T-helper 22 cell (primary cell): Measurements from ENCODE around the gene CKM.
"Not testable (repeated sequence)": the region's sequence is repeated elsewhere in the genome, so short reads cannot be mapped to it uniquely, and the experiment has no call there.

Source experiments
- DNase-seq: peaks from one replicate; pipeline ENCODE4 v3.0.0-alpha.2; 2020; ENCODE audit warnings: low read depth

Gene CKM

DNA sequence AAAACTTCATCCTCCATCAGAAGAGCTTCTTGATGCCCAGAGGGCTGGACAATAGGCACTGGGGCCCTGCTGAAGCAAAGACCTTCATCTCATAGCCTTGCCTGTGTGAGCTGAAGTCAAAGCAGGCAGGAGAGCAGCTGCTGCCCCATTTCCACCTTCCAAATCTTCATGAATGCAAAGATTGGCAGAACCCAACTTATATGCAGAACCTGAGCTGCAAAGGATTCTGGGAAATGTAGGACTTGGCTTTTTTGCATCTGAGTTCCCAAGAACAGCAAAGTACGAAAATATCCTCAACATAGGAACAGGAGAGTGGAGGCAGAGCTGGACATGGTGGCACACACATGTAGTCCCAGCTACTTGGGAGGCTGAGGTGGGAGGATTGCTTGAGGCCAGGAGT is 30.8 kb downstream of the CKM start:
- no peak for DNase-seq

DNA sequence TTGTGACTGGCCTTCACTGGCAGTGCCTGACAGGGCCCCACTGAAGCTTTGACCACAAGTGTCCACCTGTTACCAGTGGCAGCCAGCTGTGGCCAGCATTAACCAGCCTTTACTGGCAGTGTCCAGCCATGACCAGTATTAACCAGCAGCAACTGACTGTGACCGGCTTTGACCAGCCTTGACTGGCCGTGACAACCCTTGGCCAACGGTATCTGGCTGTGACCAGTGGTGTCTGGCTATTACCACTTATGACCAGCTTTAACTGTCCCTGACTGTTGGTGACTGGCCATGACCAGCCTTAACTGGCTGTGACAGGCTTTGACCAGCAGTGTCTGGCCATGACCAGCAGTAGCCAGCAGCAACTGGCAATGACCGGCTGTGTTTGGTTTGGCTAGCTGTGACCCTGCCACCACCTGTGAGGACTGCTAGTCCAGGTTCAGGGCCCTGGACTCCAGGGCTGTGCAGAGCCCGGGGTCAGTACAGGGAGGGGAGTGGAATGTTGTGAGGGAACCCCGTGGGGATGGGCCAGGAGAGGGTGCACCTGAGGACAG is 32.2 kb downstream of the CKM start:
- DNase-seq, result no peak

DNA sequence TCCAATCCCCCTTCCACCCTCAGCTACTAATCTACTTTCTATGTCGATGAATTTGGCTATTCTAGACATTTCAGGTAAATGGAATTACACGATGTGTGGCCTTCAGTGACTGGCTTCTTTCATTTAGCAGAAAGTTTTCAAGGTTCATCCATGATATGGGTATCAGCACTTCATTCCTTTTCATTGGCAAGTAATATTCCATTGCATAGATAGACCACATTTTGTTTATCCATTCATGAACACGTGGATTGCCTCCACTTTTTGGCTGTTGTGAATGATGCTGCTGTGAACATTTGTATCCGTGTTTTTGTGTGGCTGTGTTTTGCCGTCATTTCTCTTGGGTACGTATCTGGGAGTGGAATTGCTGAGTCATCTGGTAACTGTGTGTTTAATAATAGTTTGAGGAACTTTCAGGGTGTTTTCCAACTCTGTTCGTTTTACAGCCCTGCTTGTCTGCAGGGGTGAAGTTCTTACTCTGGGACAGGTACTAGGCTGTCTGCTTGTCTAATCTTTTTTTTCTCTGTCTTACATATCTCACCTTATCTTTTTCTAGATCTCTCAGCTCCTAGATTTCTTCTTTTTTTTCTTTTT is 39.1 kb downstream of the CKM start:
- DNase-seq, result no peak

DNA sequence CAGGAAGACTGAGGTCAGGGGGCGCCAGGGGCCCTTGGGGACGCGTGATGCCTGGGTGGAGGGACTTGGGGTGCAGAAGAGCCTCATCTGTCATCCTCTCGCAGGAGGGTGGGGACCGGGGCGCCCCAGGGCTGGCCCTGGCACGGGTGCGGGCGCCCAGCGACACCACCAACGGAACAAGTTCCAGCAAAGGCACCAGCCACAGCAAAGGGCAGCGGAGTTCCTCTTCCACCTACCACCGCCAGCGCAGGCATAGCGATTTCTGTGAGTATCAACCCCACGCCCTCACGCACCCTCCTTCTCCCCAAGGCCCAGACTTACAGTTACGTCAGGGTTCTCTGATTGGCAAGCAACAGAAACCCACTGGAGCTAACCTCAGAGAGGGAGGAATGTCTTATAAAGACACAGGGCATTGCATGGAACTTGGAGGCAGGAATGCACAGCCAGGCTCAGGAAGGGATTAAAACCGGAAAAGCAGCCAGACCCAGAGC is 42.2 kb downstream of the CKM start:
- DNase-seq, result no peak

DNA sequence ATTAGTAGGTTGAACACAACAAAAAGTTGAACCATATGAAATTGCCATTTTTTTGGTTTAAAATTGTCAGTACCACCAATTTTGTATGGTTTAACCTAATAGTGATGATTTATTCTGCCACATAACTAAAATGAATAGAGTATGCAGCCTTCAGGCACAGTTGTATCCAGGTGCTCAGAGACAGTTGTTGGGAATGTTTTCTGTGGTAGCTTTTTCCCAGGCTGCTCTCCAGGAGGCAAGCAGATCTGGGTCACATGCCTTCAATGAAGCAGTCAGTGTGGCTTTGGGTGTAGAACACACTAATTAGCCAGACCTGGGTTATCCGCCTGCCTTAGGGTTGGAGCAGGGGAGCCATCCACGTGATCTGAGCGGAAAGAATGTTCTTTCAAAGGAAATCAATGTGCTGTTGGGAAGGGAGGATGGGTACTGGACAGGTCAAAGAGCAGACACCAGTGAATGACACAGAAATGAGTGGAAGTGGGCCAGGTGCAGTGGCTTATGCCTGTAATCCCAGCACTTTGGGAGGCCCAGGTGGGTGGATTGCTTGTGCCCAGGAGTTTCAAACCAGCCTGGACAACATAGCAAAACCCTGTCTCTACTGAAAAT is 43.0 kb downstream of the CKM start:
- no peak for DNase-seq

DNA sequence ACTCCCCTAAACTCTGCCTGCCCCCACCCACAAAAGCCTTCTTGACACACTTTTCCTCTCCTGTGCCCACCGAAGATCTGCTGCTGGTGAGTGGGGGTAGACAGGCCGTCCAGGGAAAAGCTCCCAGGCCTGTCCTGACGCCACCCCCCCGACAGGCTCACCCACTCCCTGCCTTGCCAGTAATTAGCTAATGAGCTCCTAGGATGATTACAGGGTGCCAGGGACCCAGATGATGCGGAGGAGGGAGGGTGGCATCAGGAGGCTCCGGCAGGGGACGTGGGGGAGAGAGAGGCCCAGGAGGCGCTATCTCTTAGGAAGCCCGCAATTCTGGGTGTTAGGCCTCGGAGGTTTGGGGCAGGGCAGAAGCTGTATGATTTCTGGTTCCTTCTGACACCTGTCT is 44.6 kb downstream of the CKM start:
- no peak for DNase-seq

DNA sequence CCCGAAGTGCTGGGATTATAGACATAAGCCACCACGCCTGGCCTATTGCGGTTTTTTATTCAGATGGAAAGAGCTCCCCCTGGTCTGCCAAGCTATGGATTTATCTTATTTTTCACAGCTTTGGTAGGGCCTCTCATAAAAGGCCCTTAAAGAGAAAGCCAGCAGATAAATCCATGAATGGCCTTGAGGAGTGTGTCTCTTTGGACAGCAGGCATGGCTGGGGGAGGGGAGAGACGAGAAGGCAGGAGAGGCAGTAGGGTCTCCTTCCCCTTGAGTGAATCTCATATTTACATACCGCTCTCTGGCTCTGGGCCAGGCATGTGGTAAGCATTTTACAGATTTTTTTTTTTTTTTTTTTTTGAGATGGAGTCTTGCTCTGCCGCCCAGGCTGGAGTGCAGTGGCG is 46.4 kb downstream of the CKM start:
- DNase-seq, result no peak

DNA sequence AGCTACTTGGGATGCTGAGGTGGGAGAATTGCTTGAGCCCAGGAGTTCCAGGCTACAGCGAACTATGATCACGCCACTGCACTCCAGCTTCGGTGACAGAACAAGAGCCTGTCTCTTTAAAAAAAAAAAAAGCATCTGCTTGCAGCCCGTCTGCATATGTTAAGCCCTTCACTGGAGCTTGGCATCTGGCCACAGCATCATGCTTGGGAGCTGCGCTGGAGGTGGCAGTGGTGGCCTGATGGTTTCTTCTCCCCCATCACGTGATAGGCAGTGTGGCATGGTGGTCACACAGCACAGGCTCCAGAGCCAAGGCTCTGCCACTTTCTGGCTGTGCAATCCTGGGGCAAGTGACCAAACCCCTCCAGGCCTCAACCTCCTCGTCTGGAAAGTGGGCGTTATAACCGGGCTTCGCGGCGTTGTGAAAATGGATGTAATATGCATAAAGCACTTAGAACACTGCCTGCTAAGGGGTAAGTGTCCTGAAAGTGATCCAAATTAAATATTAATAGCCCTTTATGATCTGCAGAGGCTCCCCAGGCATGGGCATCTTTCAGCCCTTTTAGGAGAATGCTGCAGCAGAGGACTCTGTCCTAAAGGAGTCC is 47.2 kb downstream of the CKM start:
- DNase-seq, result no peak

DNA sequence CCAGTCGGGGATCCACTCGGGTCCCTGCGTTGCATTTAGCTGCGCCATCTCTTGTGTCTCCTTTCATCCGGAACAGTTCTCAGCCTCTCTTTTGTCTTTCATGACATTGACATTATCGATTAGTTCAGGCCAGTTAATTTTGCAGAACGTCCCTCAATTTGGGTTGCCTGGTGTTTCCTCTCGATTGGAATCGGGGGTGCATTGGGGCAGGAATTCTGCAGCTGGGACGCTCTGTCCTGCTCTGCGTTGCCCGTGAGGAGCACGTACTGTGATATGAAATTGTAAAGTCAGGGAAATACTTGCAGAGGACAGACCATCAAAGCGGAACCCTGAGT is 49.2 kb downstream of the CKM start:
- no peak for DNase-seq

DNA sequence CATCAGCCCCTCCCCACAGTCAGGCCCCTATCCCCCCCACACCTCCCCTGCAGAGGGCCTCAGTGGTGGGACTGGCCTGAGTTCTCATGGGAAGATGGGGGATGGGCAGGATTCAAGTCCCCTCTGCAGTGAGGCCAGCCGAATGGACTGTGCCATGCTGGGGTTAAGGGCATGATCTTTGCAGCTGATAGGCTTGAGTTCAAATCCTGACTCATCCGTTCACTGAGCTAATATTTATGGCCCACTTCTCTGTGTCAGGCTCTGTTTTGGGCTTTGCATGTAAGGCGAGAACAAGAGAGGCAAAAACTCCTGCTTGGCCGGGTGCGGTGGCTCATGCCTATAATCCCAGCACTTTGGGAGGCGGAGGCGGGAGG is 51.0 kb downstream of the CKM start:
- no peak for DNase-seq

DNA sequence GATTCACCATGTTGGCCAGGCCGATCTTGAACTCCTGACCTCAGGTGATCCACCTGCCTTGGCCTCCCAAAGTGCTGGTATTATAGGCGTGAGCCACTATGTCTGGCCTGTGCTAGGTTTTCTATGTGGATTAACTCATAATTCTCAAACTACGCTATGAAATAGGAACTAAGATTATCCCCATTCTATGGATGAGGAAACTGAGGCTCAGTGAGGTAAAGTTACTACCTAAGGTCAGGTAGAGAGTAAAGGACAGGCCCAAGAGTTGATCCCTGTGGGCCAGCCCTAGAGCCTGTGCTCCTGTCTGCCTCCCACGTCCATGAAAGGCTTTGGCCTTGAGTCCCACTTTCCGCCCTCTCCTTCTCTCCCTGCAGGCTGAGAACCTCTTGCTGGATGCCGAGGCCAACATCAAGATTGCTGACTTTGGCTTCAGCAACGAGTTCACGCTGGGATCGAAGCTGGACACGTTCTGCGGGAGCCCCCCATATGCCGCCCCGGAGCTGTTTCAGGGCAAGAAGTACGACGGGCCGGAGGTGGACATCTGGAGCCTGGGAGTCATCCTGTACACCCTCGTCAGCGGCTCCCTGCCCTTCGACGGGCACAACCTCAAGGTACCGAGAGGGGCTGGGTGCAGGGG is 51.5 kb downstream of the CKM start:
- no peak for DNase-seq

DNA sequence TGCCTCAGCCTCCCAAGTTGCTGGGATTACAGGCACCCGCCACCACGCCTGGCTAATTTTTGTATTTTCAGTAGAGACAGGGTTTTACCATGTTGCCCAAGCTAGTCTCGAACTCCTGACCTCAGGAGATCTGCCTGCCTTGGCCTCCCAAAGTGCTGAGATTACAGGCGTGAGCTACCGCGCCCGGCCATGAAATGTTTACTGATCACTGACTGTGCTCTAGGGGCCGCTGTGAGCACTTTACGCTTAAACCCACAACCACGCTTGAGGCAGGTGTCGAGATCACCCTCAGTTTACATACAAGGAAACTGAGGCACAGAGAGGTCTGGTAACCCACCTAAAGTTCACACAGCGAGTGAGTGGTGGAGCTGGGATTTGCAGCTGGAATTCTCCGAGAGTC is 52.7 kb downstream of the CKM start:
- not testable (repeated sequence) for DNase-seq

DNA sequence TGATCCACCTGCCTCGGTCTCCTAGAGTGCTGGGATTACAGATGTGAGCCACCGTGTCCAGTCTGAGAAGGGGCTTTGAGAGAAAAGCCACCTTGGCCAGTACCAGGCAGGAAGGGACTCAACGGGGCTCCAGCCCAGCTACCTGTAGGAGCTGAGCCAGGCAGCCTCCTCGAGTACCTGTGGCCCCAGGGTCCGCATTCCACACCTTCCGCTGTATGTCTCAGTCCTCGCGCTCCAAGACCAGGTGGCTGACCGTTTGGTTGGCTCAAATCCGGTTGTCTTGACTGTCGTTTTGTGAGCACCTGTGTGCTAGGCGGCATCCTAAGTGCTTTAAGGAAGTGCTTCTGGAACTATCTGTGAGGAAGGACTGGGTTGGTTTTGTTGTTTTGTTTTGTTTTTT is 55.4 kb downstream of the CKM start:
- DNase-seq, result no peak

DNA sequence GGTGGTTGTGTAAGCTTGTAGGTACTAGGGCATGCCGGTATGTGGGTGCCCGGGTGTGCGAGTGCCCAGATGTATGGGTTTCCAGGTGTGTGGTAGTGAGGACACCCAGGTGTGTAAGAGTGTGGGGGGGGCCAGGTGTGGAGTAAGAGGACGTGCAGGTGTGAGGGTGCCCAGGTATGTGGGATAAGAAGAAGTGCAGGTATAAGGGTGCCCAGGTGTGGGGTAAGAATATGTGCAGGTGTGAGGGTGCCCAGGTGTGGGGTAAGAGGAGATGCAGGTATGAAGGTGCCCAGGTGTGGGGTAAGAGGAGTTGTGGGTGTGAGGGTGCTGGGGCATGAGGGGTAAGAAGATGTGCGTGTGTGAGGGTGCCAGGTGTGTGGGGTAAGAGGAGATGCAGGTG is 57.3 kb downstream of the CKM start:
- no peak for DNase-seq

DNA sequence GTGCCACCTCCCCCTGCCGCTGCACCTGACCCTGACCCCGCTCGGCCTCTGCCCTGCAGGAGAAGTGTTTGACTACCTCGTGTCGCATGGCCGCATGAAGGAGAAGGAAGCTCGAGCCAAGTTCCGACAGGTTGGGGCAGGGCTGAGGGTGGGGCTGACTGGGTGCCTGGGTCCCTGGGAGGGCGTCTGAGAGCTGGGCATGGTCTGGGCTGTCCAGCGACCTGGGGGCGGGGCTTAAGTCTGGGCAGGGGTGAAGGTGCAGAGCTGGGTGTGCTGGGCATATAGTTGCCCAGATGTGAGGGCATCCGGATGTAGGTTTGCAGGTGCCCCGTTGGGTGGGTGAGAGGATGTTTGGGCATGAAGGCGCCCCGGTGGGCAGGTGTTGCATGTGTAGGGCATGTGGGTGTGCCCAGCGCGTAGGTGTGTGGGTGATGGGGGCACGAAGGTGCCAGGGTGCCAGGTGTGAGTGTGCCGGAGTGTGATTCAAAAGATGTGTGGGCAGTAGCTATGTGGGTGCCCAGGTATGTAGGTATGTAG is 57.8 kb downstream of the CKM start:
- no peak for DNase-seq

DNA sequence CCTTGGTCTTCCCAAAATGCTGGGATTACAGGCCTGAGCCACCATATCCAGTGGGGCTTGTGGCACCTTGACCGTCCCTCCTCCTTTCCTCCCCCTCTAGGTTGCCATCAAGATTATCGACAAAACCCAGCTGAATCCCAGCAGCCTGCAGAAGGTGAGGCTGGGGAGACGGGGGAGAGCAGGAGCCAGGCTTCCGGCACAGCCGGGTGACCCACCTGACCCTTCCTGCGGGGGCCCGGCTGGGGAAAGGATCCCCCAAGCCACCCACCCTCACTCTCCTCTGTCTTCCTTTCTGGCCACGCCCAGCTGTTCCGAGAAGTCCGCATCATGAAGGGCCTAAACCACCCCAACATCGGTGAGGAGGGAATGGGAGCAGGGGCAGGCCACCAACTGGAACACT is 59.7 kb downstream of the CKM start:
- DNase-seq, result no peak

DNA sequence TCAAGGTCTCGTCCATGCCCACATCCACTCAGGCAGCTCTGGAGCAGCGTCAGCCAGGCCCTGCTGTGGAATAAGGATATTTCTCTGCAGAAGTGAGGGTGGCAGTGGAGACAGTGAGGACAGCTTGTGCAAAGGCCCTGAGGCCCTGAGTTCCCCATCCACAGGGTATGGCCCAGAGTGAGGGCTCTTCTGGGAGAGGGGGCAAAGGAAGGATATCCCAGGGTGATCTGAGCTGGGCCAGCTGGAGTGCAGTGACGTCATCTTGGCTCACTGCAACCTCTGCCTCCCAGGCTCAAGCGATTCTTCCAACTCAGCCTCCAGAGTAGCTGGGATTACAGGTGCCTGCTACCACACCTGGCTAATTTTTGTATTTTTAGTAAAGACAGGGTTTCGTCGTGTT is 60.1 kb downstream of the CKM start:
- no peak for DNase-seq

DNA sequence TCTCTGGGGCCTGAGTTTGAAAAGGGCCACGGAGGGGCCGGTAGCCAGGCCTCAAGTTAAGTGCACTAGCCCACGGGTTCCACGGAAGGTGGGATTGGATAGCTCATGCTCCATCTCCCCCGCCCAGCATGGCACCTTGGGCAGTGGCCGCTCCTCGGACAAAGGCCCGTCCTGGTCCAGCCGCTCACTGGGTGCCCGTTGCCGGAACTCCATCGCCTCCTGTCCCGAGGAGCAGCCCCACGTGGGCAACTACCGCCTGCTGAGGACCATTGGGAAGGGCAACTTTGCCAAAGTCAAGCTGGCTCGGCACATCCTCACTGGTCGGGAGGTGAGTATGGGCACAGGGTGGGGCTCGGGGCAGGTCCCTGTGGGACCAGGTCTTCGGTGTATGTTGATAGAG is 63.8 kb downstream of the CKM start:
- DNase-seq, result no peak

DNA sequence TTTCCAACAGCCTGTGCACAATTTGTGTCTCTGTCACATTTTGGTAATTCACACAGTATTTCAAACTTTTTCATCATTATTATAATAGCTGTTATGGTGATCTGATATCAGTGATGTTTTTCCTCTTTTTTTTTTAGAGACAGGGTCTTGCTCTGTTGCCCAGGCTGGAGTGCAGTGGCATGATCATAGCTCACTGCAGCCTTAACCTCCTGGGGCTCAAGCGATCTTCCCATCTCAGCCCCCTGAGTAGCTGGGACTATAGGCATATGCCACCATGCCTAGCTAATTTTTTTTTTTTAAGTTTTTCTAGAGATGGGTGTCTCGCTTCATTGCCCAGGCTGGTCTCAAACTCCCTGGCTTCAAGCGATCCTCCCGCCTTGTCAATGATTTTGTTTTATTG is 65.8 kb downstream of the CKM start:
- DNase-seq, result no peak
